NT2/D1 (cell line): ENCODE results near the gene ITPKB.
"Not testable (repeated sequence)": the region's sequence is repeated elsewhere in the genome, so short reads cannot be mapped to it uniquely, and the experiment has no call there.

Source experiments
- DNase-seq: peaks from one replicate; pipeline ENCODE4 v3.0.0-alpha.2; 2011; ENCODE audit warnings: low read depth, low spot score
- H3K27me3 ChIP-seq: 2 replicates; pipeline ENCODE4 v1.6.0; 2011; ENCODE audit warnings: mild to moderate bottlenecking; ENCODE audit not compliant: insufficient read length, insufficient read depth
- H3K36me3 ChIP-seq: 2 replicates; pipeline ENCODE4 v1.6.1; 2011; ENCODE audit warnings: mild to moderate bottlenecking, low read length, mixed read lengths; ENCODE audit not compliant: insufficient read depth, insufficient read length
- H3K4me1 ChIP-seq: 2 replicates; pipeline ENCODE4 v1.5.1; 2011; ENCODE audit not compliant: insufficient read depth, insufficient read length
- H3K4me3 ChIP-seq: 2 replicates; pipeline ENCODE4 v1.5.1; 2011; ENCODE audit warnings: low read depth; ENCODE audit not compliant: insufficient read length
- H3K9ac ChIP-seq: 2 replicates; pipeline ENCODE4 v1.6.0; 2011; ENCODE audit warnings: low read depth; ENCODE audit not compliant: insufficient read length
- H3K9me3 ChIP-seq: 2 replicates; pipeline ENCODE4 v1.5.1; 2011; ENCODE audit warnings: mild to moderate bottlenecking, low read length; ENCODE audit not compliant: insufficient read depth
- SUZ12 ChIP-seq: IDR thresholded peaks from 2 replicates; pipeline ENCODE4 v1.6.1; 2011; ENCODE audit not compliant: insufficient read length, insufficient read depth; ENCODE audit errors: extremely low read depth
- YY1 ChIP-seq: IDR thresholded peaks from 2 replicates; pipeline ENCODE4 v1.6.1; 2011; ENCODE audit not compliant: insufficient read length, insufficient read depth
- ZNF274 ChIP-seq: IDR thresholded peaks from 2 replicates; pipeline ENCODE4 v1.6.1; 2011; ENCODE audit warnings: mild to moderate bottlenecking, low read depth, low read length

ITPKB gene

GRCh38 chr1:226754097-226754496 lies 15.0 kb upstream of the ITPKB start:
- no peak overlapping the region for H3K9ac ChIP-seq
- peaks cover 3% of the 10 kb centered on the region for H3K4me1 ChIP-seq
- no peaks in the 10 kb centered on the region for H3K27me3 ChIP-seq
- no peaks in the 10 kb centered on the region for H3K9me3 ChIP-seq
- no peak for DNase-seq
- no peak for TF ChIP-seq ZNF274
- no peak for TF ChIP-seq SUZ12
- no peak for TF ChIP-seq YY1
- no peaks in the 10 kb centered on the region for H3K36me3 ChIP-seq
- H3K4me3 ChIP-seq = no peak overlapping the region

- DNase-seq = no peak
- Histone ChIP-seq H3K4me1 (peaks cover 3% of the 10 kb centered on the region), H3K9ac (no peak overlapping the region), H3K27me3 (no peaks in the 10 kb centered on the region), H3K9me3 (no peaks in the 10 kb centered on the region), H3K36me3 (no peaks in the 10 kb centered on the region), H3K4me3 (no peak overlapping the region)
- TF ChIP-seq YY1 = no peak
Measured at GRCh38 chr1:226751703-226752102, 12.6 kb upstream of the ITPKB start.

- Histone ChIP-seq H3K9me3 (no peaks in the 10 kb centered on the region), H3K27me3 (no peaks in the 10 kb centered on the region), H3K4me3 (no peak overlapping the region), H3K4me1 (peaks cover 3% of the 10 kb centered on the region), H3K36me3 (no peaks in the 10 kb centered on the region), H3K9ac (no peak overlapping the region)
- TF ChIP-seq ZNF274 (no peak), SUZ12 (no peak), YY1 (no peak)
- DNase-seq = no peak
Measured at GRCh38 chr1:226751214-226751613, 12.1 kb upstream of the ITPKB start.

GRCh38 chr1:226749467-226749866 lies 10.4 kb upstream of the ITPKB start:
- Histone ChIP-seq H3K27me3 (no peaks in the 10 kb centered on the region), H3K9me3 (no peaks in the 10 kb centered on the region), H3K36me3 (no peaks in the 10 kb centered on the region), H3K9ac (no peak overlapping the region), H3K4me3 (no peak overlapping the region), H3K4me1 (peaks cover 3% of the 10 kb centered on the region)
- no peak for TF ChIP-seq YY1
- no peak for TF ChIP-seq ZNF274
- no peak for TF ChIP-seq SUZ12
- no peak for DNase-seq

- TF ChIP-seq SUZ12 (no peak), ZNF274 (no peak), YY1 (no peak)
- Histone ChIP-seq H3K9ac (no peak overlapping the region), H3K4me3 (no peak overlapping the region), H3K27me3 (no peaks in the 10 kb centered on the region), H3K9me3 (peaks cover 4% of the 10 kb centered on the region; the same call in 1 of the 2 replicates), H3K36me3 (no peaks in the 10 kb centered on the region), H3K4me1 (no peaks in the 10 kb centered on the region)
- DNase-seq = no peak
Measured at GRCh38 chr1:226748306-226748705, 9.2 kb upstream of the ITPKB start.

- H3K36me3 ChIP-seq, H3K9ac ChIP-seq, DNase-seq, H3K4me3 ChIP-seq, H3K4me1 ChIP-seq, H3K27me3 ChIP-seq: not testable (repeated sequence)
- H3K9me3 ChIP-seq = peaks cover 10% of the 10 kb centered on the region
Measured at GRCh38 chr1:226747519-226748263, 8.6 kb upstream of the ITPKB start.

- Histone ChIP-seq H3K9ac (no peak overlapping the region), H3K27me3 (no peaks in the 10 kb centered on the region)
- TF ChIP-seq YY1 (no peak), ZNF274 (no peak), SUZ12 (no peak)
Measured at GRCh38 chr1:226743259-226743658, 4.2 kb upstream of the ITPKB start.

More at GRCh38 chr1:226743259-226743658, 4.2 kb upstream of the ITPKB start:
- no peak overlapping the region for H3K4me3 ChIP-seq
- no peak for DNase-seq
- no peaks in the 10 kb centered on the region for H3K4me1 ChIP-seq
- H3K36me3 ChIP-seq = no peaks in the 10 kb centered on the region
- H3K9me3 ChIP-seq = peaks cover 11% of the 10 kb centered on the region
